ENCODE data around the gene HAUS7. TPM values are rescaled to one million over a fixed set of nuclear protein-coding genes. Genes with fewer than 3 reads are reported as not detected.

HAUS7 gene
- total and polyA plus RNA-seq, 2 of the 8 experiments (the other 6 are each of a cell fraction or from before 2014, with no cell fraction given) = 45.4 to 54.0 TPM

DNA sequence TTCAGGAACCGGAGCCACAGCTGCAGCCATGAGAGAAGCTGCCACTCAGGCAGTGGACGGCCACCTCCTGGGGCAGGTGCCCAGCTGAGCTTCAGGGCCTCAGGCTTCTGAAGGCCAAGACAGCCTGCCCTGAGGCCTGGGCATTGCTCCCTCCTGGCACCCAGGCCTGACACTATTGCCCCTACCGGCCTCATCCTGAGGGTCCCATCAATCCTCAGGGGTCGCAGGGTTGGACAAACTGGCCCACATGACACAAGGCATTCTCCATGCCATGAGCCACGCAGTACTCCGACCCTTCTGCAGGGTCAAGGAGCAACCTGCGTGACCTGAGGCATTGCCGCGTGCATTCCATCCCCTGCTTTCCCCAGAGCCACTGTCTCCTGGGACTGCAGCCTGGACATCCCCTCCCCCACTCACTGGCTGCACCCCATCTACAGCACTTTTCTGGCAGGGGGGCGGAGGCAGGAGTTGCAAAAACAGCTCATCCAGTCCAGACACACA is 62.1 kb downstream of the HAUS7 start (continued):
- TF ChIP-seq EGR1 (IDR thresholded peaks at IDR 0.05; ENCODE audit: borderline replicate concordance, low read depth, low read length) = no peak
- TF ChIP-seq POLR2A (IDR thresholded peaks at IDR 0.05; ENCODE audit: control extremely low read depth in 1 of 2, low read depth in 2 of 2, low read length in 2 of 2) = no peak
- no peak for TF ChIP-seq ZNF274 (IDR thresholded peaks at IDR 0.05; ENCODE audit: borderline replicate concordance, extremely low read depth, low read length)
- TF ChIP-seq FOSL1 (IDR thresholded peaks at IDR 0.05; ENCODE audit: insufficient read depth, low read depth, low read length) = no peak
- no peak for TF ChIP-seq GABPA (IDR thresholded peaks at IDR 0.05; ENCODE audit: borderline replicate concordance, insufficient read depth, low read length)
